Activated CD4-positive, alpha-beta T cell treated with anti-CD3 and anti-CD28 coated beads for 36 hours (primary cell): Measurements from ENCODE around the gene MTUS2. TPM values are rescaled to one million over a fixed set of nuclear protein-coding genes. Genes with fewer than 3 reads are reported as not detected.

Source experiments
- ATAC-seq: fragments of 200-7000 bp; cut with Tn5 transposase; one replicate; pipeline ENCODE4 v1.10.0; 2021; ENCODE audit warnings: mild to moderate bottlenecking, moderate library complexity
- CTCF ChIA-PET: fragments of 350-600 bp; sonication (Branson Sonifier 250); formaldehyde crosslinking; loops from one replicate; lab custom pipeline; 2021; ENCODE audit warnings: antibody characterized with exemption; lab: Charles Lee
- POLR2A ChIA-PET: fragments of 350-600 bp; sonication (Branson Sonifier 250); formaldehyde crosslinking; loops from one replicate; lab custom pipeline; 2021; ENCODE audit warnings: antibody characterized with exemption, inconsistent platforms; lab: Charles Lee
- DNase-seq: peaks from one replicate; pipeline ENCODE4 v3.0.0-alpha.2; 2020
- H3K27ac Mint-ChIP-seq: one replicate; pipeline ENCODE4 v1.8.0; 2021; ENCODE audit warnings: mixed read lengths
- H3K27me3 Mint-ChIP-seq: one replicate; pipeline ENCODE4 v1.8.0; 2021; ENCODE audit warnings: mixed read lengths
- H3K36me3 Mint-ChIP-seq: one replicate; pipeline ENCODE4 v1.8.0; 2021; ENCODE audit warnings: low read depth, mixed read lengths
- H3K4me1 Mint-ChIP-seq: one replicate; pipeline ENCODE4 v1.8.0; 2021; ENCODE audit warnings: mixed read lengths
- H3K4me3 Mint-ChIP-seq: one replicate; pipeline ENCODE4 v1.8.0; 2021; ENCODE audit warnings: mild to moderate bottlenecking, moderate library complexity, mixed read lengths
- H3K9me3 Mint-ChIP-seq: one replicate; pipeline ENCODE4 v1.8.0; 2021; ENCODE audit warnings: low read depth, mixed read lengths
- intact Hi-C, 2 experiments: fragments of 100-400 bp; cut with DNase I in 1 of 2; cut with micrococcal nuclease in 1 of 2; formaldehyde crosslinking; loops; one replicate each; pipeline versions ENCODE4 v1.14.2 to v1.15.1; 2022 to 2024; cut with DNase I, micrococcal nuclease
- total RNA-seq, 2 experiments: library from RNA; stranded (reverse); gene quantifications; one replicate each; pipeline ENCODE4 v1.2.3, GENCODE V29; 2021

The MTUS2 gene
- total RNA-seq, 2 experiments from 2014 or later, result 0.05 TPM; not detected in 1

DNA sequence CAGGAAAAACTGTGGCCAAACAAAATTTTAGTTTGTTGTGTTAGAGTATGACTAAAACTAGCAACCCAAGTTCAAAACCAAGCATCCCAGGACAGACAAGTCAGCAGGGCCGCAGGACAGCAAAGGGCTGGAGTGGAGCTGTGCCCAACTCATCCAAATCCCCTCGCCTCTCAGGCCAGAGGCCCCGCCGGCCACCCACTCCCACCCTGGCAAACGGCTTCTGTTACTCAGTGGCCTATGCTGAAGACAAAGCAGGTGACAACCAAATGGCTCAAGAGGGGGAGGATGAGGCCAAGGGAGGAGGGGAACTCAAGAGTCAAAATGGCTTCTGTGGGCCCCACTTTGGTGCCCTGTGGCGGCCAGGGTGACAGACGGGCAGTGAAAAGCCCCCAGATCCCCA lies 705.6 kb downstream of the MTUS2 start:
- H3K4me3 Mint-ChIP-seq, result no peak overlapping the region
- H3K36me3 Mint-ChIP-seq, result peaks cover 72% of the 10 kb centered on the region
- ChIA-PET CTCF (interaction anchor here (1.3 kb wide), 1 partner anchor 17 kb away, joined by 5 read pairs; no protein-coding TSS in a partner anchor), POLR2A (no interaction called here)
- no peak for ATAC-seq
- no peak for DNase-seq
- H3K27ac Mint-ChIP-seq, result no peak overlapping the region
- intact Hi-C loops, result no loop called here
- H3K4me1 Mint-ChIP-seq, result no peaks in the 10 kb centered on the region
- no peaks in the 10 kb centered on the region for H3K27me3 Mint-ChIP-seq
- H3K9me3 Mint-ChIP-seq, result no peaks in the 10 kb centered on the region

DNA sequence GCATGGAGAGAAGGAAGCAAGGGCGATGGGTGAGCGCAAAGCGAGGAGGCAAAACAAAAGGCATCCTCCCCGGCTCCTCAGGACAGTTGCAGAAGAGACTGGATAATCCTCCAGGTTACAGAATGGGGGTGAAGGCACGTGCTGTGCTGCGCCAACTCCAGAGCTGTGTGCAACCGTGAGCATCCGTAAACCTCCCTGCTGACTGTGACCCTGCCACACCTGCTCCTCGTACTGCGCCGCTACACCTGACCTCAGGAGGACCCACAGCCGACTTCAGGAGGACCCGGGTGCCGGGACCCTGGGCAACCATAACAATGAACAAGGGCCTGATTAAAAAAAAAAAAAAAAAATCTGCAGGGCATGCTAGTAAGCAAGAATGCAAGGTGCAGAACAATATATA lies 706.6 kb downstream of the MTUS2 start:
- CTCF ChIA-PET, result interaction anchor here (0.8 kb wide), 1 partner anchor 1522 kb away, joined by 6 read pairs; no protein-coding TSS in a partner anchor
- POLR2A ChIA-PET, result interaction anchor here (0.6 kb wide), 1 partner anchor 472 kb away, joined by 5 read pairs; no protein-coding TSS in a partner anchor
- Mint-ChIP-seq H3K27ac (no peak overlapping the region), H3K9me3 (no peaks in the 10 kb centered on the region), H3K36me3 (peaks cover 67% of the 10 kb centered on the region), H3K27me3 (no peaks in the 10 kb centered on the region), H3K4me3 (no peak overlapping the region), H3K4me1 (no peaks in the 10 kb centered on the region)
- intact Hi-C loops, result no loop called here
- DNase-seq (no peak), ATAC-seq (no peak)

DNA sequence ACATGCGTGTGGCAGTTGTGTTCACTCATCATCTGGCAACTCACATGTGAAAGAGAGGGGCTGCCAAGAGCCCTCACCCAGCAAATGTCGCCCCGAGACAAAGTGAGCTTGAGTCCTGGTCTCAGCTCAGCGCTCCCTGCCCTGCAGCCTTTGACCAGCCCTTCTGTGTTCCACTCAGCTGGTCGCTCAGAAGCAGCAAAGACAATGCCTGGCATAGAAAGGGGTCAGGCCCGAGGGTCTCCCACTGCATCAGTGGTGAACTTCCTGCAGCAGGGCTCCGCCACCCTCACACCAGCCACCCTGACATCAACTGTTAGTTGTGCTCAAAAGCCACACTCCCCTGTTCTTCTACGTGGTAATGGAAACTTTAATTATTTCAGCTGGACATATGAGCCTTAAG lies 707.4 kb downstream of the MTUS2 start:
- Mint-ChIP-seq H3K9me3 (no peaks in the 10 kb centered on the region), H3K27ac (no peak overlapping the region), H3K4me3 (no peak overlapping the region), H3K4me1 (no peaks in the 10 kb centered on the region), H3K27me3 (no peaks in the 10 kb centered on the region), H3K36me3 (peaks cover 64% of the 10 kb centered on the region)
- no peak for ATAC-seq
- ChIA-PET POLR2A (no interaction called here), CTCF (interaction anchor here (0.8 kb wide), 2 partner anchors 78 to 1522 kb away, joined by 3 to 6 read pairs; no protein-coding TSS in a partner anchor)
- intact Hi-C loops, result no loop called here
- DNase-seq, result no peak

DNA sequence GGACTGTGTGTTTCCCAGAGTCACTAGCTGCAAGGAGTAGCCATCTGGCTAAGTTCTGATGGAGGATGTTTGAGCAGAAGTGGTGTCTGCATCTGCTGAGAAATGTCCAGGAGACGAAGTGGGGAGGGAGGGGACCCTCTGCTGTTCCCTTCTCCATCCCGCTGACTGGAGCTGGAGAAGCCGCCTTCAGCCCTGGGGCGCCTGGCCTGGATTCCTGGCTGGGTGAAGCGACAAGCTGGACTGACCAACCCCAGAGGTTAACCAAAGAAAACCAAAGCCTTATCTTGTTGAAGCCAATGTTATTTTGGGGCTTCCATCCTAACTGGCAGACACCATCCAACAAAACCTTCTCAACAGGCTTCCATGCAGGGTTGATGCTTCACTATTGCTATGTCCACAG lies 707.8 kb downstream of the MTUS2 start:
- ChIA-PET POLR2A (interaction anchor here (0.6 kb wide), 1 partner anchor 26 kb away, joined by 3 read pairs; no protein-coding TSS in a partner anchor), CTCF (interaction anchor here (0.7 to 0.8 kb wide), 2 partner anchors 19 to 78 kb away, joined by 3 to 4 read pairs; no protein-coding TSS in a partner anchor)
- Mint-ChIP-seq H3K4me3 (no peak overlapping the region), H3K36me3 (peaks cover 65% of the 10 kb centered on the region), H3K27ac (no peak overlapping the region), H3K9me3 (no peaks in the 10 kb centered on the region), H3K27me3 (no peaks in the 10 kb centered on the region), H3K4me1 (no peaks in the 10 kb centered on the region)
- intact Hi-C loops, result no loop called here
- ATAC-seq, result no peak
- DNase-seq, result no peak

DNA sequence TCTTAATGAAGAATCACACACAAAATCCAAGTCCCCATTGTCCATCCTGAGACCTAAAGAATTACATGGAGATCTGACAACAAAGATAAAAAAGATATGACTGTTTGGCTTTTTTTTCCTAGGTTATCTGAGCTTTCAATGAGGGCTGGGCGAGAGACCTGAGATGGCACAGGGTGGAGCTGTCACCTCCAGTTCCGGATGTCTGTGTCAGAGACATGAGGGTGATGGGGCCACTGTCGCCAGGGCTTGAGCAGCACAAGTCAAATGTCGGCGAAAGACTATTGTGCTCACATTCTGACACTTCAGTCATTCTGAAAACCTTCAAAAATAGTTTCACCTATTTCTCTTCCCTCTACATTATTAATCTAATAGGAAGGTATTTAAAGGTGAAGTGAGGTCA lies 709.6 kb downstream of the MTUS2 start:
- Mint-ChIP-seq H3K27ac (no peak overlapping the region), H3K9me3 (no peaks in the 10 kb centered on the region), H3K4me1 (no peaks in the 10 kb centered on the region), H3K4me3 (no peak overlapping the region), H3K36me3 (peaks cover 62% of the 10 kb centered on the region), H3K27me3 (no peaks in the 10 kb centered on the region)
- DNase-seq (no peak), ATAC-seq (no peak)
- intact Hi-C loops, result no loop called here
- POLR2A ChIA-PET, result no interaction called here
- CTCF ChIA-PET, result no interaction called here

DNA sequence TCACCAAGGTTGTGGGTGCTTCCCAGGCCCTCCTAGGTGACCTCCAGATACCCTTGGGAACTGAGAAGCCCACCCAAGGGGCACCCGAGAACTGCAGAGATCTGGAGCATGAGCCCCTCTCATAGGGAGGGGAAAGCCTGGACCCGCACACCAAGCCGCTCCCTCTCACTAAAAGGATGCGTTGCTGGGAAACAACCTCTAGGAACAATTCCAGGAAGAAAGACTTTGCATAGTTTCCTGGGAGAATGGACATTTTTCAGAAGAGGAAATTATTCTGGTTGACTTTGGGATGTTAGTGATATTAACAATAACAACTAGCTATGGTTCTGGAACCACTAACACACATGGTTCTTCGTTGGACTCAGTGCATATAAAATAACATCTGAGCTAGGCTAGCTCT lies 710.8 kb downstream of the MTUS2 start:
- no peak for DNase-seq
- H3K36me3 Mint-ChIP-seq, result peaks cover 65% of the 10 kb centered on the region

DNA sequence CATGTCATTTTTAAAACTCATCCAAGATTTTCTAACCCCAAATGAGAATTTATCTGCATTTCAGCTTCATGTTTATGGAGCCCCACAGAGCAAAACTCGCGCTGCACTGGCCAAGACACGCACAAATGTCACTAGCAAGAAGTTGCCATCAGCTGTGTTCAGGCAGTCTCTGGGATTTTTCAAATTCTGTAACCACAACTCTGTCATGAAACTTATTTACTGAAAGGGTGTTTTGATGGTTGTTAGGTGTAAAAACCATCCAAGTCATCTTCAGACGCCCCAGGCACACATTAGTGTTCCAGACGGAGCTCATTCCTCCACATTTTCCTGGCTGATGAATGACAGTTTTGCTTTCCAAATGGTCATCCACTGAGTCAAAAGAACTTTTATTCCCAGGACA lies 712.0 kb downstream of the MTUS2 start:
- H3K4me3 Mint-ChIP-seq, result no peak overlapping the region
- no peaks in the 10 kb centered on the region for H3K27me3 Mint-ChIP-seq
- POLR2A ChIA-PET, result interaction anchor here (0.5 to 0.6 kb wide), 2 partner anchors 11 to 934 kb away, joined by 3 read pairs; partner anchors contain the start of gene HMGB1
- intact Hi-C loops, result no loop called here
- ATAC-seq (no peak), DNase-seq (no peak)
- no peaks in the 10 kb centered on the region for H3K9me3 Mint-ChIP-seq
- peaks cover 62% of the 10 kb centered on the region for H3K36me3 Mint-ChIP-seq
- CTCF ChIA-PET, result interaction anchor here (2.0 kb wide), 1 partner anchor 24 kb away, joined by 6 read pairs; no protein-coding TSS in a partner anchor
- no peak overlapping the region for H3K27ac Mint-ChIP-seq
- no peaks in the 10 kb centered on the region for H3K4me1 Mint-ChIP-seq

More for the DNA sequence above, 710.8 kb downstream of the MTUS2 start:
- no peaks in the 10 kb centered on the region for H3K27me3 Mint-ChIP-seq
- intact Hi-C loops, result no loop called here
- H3K9me3 Mint-ChIP-seq, result no peaks in the 10 kb centered on the region
- no peaks in the 10 kb centered on the region for H3K4me1 Mint-ChIP-seq
- H3K27ac Mint-ChIP-seq, result no peak overlapping the region
- ChIA-PET POLR2A (no interaction called here), CTCF (interaction anchor here (0.6 to 0.8 kb wide), 2 partner anchors 22 to 24 kb away, joined by 3 read pairs; no protein-coding TSS in a partner anchor)
- H3K4me3 Mint-ChIP-seq, result no peak overlapping the region
- no peak for ATAC-seq

DNA sequence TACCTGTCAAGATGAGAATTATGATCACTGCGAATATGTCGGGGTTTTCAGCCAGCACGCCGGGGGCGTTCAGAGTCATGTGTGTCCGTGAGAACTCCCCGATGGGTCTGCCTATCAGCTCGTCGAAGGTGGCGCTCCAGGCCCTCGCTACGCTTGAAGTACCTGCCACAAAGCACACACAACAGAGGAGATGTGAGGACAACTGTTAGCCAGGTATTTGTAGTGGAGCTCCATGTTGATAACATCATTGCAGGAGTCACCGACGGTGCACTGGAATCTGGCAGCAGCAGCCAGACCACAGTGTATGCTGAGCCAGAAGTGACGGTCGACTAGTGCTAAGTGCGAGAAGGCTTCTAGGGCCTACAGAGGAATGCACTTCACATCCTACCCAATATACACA lies 712.7 kb downstream of the MTUS2 start:
- CTCF ChIA-PET, result interaction anchor here (1.0 to 2.0 kb wide), 2 partner anchors 24 to 35 kb away, joined by 3 to 6 read pairs; no protein-coding TSS in a partner anchor
- Mint-ChIP-seq H3K27ac (no peak overlapping the region), H3K36me3 (peaks cover 62% of the 10 kb centered on the region), H3K27me3 (no peaks in the 10 kb centered on the region), H3K9me3 (no peaks in the 10 kb centered on the region), H3K4me3 (no peak overlapping the region), H3K4me1 (peaks cover under 1% of the 10 kb centered on the region)
- DNase-seq, result no peak
- intact Hi-C loops, result no loop called here
- POLR2A ChIA-PET, result no interaction called here
- ATAC-seq, result no peak

DNA sequence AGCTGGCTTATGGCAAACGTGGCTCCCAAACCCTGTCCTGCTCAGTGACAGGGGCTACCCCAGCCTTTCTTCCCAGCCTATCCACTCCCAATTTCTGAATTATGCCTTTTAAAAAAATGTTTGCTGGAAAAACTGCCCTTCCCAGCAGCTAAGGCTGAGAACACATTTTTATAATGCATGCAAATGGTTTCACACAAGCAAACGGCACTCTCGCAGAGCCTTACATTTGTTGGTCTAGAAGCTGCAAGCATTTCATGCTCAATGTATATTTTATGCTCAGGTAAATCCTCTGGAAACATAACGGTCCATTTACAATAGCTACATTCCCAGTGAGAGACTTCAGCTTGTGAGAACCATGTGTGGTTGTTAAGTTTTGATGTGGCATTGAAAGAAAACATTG lies 713.9 kb downstream of the MTUS2 start:
- peaks cover 64% of the 10 kb centered on the region for H3K36me3 Mint-ChIP-seq
- no peak overlapping the region for H3K4me3 Mint-ChIP-seq
- ChIA-PET POLR2A (interaction anchor here (0.6 kb wide), 1 partner anchor 70 kb away, joined by 3 read pairs; no protein-coding TSS in a partner anchor), CTCF (interaction anchor here (2.0 kb wide), 1 partner anchor 26 kb away, joined by 6 read pairs; no protein-coding TSS in a partner anchor)
- H3K9me3 Mint-ChIP-seq, result no peaks in the 10 kb centered on the region
- DNase-seq (no peak), ATAC-seq (no peak)
- intact Hi-C loops, result no loop called here
- H3K27me3 Mint-ChIP-seq, result no peaks in the 10 kb centered on the region
- no peak overlapping the region for H3K27ac Mint-ChIP-seq
- peaks cover 5% of the 10 kb centered on the region for H3K4me1 Mint-ChIP-seq

DNA sequence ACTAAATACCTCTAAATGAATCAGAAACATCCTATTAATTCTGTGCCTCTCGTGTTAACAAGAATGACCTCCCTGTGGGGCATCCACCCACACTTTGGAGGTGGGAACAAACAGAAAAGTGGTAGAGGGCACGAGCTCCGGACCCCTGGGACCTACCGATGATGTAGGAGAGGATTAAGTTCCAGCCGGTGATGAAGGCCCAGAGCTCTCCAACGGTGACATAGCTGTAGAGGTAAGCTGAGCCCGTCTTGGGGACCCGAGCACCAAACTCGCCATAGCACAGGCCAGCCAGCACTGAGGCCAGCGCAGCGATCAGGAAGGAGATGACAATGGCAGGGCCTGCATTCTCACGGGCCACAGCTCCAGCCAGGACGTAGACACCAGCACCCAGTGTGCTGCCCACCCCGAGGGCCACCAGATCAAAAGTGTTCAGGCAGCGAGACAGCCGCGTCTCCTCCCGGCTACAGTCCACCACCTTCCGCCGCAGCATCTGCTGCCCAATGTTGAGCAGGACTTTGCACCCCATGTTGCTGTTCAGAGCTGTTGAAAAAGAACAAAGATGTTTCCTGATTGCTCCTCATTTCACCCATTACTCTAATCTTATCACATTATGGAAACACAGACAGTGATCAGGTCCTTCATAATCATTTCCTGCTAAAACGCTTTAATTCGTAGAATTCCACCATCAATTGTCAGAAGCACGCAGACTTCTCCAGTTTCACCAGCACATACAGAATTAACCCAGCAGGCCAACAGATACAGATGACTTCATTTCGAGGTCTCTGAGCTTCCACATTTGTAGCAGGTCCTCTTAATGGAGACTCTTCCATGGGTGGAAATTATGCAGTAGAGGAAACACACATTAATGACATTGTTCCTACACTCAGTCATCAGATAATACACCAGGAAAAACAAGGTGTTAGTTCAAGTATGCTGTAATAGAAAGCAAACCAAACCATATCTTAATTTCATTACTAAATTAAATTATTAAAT lies 715.8 kb downstream of the MTUS2 start:
- peaks cover 12% of the 10 kb centered on the region for H3K4me1 Mint-ChIP-seq
- H3K36me3 Mint-ChIP-seq, result peaks cover 58% of the 10 kb centered on the region
- intact Hi-C loops, result no loop called here
- ChIA-PET CTCF (no interaction called here), POLR2A (no interaction called here)
- DNase-seq (no peak), ATAC-seq (no peak)
- H3K4me3 Mint-ChIP-seq, result no peak overlapping the region
- H3K9me3 Mint-ChIP-seq, result no peaks in the 10 kb centered on the region
- no peaks in the 10 kb centered on the region for H3K27me3 Mint-ChIP-seq
- H3K27ac Mint-ChIP-seq, result no peak overlapping the region

DNA sequence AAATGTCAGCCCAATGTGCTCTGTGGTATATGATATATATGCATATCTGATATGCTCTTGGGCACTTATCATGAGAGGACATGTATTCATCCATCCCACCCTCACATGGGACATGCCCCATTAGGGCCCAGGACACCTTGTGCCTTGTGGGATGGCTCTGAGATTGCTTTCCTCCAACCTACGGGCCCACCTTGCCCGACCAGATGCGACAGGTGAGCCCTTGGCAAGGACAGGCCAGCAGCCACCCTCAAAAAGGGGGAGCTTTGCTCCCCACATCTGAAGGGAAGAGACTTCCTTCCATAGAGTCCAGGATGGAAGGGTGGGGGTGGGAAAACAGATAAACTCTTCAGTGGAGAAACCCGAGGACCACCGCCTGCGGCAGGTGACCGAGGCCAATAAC lies 716.7 kb downstream of the MTUS2 start:
- no peak for DNase-seq
- no peaks in the 10 kb centered on the region for H3K9me3 Mint-ChIP-seq
- ChIA-PET POLR2A (no interaction called here), CTCF (no interaction called here)
- H3K27me3 Mint-ChIP-seq, result no peaks in the 10 kb centered on the region
- intact Hi-C loops, result no loop called here
- peaks cover 20% of the 10 kb centered on the region for H3K4me1 Mint-ChIP-seq
- ATAC-seq, result no peak
- H3K36me3 Mint-ChIP-seq, result peaks cover 62% of the 10 kb centered on the region
- no peak overlapping the region for H3K27ac Mint-ChIP-seq
- no peak overlapping the region for H3K4me3 Mint-ChIP-seq
